Fibroblast of skin of left quadriceps (primary cell): Measurements from ENCODE around the gene KASH5.

Experiments used
- DNase-seq, 2 experiments: peaks; one replicate each; pipeline ENCODE4 v3.0.0-alpha.2; 2013; ENCODE audit warnings: low read depth in 2 of 2

KASH5 gene, protein sequence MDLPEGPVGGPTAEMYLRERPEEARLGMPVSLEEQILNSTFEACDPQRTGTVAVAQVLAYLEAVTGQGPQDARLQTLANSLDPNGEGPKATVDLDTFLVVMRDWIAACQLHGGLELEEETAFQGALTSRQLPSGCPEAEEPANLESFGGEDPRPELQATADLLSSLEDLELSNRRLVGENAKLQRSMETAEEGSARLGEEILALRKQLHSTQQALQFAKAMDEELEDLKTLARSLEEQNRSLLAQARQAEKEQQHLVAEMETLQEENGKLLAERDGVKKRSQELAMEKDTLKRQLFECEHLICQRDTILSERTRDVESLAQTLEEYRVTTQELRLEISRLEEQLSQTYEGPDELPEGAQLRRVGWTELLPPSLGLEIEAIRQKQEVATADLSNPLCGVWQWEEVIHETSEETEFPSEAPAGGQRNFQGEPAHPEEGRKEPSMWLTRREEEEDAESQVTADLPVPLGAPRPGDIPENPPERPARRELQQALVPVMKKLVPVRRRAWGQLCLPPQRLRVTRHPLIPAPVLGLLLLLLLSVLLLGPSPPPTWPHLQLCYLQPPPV

DNA sequence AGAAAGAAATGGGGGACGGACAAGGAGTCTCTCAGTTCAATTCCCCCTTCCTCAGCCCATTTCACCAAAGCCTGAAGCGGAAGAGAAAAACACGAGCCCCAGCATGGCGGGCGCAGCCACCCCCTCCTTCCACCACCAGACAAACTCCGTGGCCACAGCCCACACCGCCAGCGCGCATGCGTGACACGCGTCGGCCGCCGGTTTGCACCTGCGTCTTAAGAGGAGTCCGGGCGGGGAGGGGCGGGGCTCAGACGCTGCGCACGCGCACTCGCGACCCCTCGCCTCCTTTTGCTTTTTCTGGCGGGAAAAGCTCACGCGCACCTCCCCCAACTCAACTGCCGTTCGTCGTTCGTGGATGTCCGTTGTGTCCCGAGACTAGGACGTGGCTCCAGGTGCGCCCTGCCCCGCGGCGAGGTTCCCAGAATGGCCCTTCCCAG, at the start of gene KASH5:
TSS of gene KASH5 (plus strand) at position 314 of the 437 bp plus-strand sequence. CDS start 2,635 bp downstream, outside the sequence.
- DNase-seq = peak in 1 of 2 experiments; percentile 10

DNA sequence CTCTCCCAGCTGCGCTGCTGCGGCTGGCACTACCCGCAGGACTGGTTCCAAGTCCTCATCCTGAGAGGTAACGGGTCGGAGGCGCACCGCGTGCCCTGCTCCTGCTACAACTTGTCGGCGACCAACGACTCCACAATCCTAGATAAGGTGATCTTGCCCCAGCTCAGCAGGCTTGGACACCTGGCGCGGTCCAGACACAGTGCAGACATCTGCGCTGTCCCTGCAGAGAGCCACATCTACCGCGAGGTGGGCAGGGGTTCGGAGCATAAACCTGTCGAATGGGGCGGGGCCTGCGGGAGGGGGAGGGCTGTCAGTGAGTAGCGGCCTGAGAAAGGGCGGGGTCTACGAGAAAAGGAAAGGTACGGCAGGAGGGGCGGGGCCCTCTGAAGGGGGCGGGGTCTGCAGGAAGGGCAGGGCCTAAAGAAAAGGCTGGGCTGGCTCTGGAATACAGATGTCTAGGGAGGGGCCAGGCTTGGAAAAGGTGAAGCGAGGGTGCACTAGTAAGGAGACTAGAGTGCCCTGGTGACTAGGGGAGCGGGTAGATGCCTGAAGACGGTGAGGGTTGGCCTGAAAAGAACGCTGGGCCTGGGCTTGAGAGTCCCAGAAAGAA, 49.3 kb upstream of the KASH5 start:
- no peak for DNase-seq

DNA sequence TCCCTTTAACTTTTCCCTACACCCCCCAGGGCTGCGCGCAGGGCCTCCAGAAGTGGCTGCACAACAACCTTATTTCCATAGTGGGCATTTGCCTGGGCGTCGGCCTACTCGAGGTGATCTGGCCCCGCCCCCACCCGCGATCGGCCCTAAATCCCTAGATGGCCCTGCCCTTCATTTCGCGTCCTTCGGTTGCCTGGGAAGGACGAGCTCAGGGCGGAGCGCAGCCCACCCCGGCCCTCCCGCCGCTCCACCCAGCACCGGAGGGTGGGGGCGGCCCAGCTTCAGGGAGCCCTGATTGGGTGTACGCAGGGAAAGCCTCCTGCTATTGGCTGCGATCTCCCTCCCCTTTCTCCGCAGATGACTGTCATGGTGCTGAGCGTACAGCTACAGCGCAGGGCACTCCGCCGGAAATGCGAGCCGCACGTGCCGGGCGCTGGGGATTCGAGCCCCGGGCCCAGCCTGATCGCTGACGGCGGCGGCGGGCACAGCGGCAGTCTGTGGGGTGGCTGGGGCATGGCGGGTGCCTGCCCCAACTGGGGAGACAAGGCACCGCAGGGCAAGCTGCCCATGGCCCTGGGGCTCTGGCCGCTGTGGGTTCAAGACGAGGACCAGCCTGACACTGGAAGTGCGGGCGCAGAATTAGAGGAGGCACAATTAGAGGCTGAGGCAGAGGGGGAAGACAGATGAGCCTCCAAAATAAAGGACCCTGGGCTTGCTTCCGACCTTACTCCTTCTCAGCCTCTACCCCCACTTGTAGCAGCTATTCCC, 48.6 kb upstream of the KASH5 start:
- peak; percentile 70 to 73 for DNase-seq

DNA sequence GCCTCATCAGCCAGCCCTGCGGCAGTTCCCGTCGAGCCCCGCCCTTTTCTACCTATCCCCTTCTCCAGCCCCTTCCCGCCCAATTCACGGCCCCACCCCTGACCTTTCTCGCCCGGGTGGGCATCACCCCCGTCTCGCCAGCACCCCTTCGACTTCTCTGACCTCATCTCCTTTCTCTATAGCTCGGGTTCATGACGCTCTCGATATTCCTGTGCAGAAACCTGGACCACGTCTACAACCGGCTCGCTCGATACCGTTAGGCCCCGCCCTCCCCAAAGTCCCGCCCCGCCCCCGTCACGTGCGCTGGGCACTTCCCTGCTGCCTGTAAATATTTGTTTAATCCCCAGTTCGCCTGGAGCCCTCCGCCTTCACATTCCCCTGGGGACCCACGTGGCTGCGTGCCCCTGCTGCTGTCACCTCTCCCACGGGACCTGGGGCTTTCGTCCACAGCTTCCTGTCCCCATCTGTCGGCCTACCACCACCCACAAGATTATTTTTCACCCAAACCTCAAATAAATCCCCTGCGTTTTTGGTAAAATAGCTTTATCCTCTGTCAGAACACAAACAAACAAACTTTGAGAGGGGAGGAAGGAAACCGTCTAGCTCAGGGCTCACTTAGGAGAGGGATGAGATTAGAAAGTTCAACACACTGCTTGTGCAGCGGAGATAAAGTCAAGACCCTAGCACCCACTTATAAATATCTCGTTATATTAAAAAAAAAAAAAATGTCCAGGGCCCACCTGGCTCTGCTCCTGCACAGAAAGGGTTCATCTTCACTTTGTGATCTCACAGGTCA, 47.8 kb upstream of the KASH5 start:
- DNase-seq = no peak

DNA sequence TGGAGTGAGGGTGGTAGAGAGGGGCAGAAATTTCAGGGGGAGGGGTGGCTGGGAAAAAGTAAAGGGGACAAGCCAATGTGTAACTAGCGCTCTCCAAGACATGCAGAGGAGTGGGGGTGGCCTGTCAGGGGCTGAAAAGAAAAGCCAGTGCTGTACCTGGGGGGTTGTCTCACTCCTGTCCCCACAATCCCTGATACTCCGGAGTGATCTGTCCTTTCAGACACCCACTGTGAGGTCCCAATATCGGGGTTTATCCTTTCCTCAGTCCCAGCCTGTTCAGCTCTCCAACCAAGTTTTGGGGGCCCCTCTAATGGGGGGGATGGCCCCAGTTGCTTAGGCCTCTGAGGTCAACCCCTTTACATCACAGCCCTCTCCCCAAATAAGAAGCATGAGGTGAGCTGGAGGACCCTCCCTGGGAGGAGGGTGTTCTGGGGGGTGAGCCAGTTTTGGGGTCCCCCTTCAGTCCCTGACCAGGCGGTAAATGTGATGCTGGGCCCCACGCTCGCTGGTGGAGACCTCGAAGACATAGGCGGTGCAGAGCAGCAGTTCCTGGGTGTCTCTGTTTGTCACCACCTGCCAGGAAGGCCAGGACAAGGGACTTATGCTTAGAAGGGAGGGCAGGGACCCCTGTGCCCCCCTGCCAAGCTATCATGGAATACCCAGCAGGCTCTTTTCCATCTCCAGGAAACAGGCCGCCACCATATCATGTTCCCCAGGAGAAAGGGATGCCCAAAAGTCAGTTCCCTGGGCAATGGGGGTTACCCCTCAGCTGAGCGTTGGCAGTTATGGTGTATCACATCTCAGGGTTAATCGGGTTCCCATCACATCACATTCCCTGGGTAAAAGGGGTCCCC, 47.0 kb upstream of the KASH5 start:
- no peak for DNase-seq

DNA sequence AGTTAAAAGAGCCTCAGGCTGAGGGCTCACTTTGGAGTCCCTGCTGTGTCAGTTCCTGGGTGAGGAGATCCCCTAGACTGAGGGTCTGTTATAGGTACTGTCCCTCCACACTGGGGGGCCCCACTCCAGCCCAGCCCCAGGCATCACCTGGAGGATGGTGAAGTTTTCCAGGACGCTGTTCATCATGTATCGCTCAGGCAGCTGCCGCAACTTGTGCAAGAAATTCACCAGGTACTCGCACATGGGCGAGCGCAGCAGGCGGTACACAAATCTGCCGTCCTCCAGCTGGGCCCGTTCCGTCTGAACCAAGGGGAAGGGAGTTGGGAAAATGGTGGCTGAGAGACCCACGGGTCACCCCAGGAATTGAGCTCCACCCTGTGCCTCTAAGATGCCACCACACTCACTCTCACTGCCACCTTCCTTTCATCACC, 45.7 kb upstream of the KASH5 start:
- no peak for DNase-seq

DNA sequence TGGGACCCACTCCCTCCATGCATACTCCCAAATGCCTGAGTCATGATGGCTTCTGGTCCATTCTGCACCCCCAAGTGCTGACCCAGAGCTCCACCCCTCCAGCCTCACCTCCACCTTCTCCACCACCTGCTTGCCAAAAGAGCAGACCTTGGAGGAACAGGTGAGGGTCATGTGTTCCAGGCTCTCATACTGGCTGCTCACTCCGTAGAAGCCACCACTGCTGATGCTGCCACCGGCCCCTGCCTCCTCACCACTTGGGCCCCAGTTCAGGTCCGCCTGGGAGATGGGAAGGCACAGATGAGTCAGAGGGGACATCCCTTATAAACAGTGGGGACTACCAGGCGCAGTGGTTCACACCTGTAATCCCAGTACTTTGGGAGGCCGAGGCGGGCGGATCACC, 44.9 kb upstream of the KASH5 start:
- no peak for DNase-seq

DNA sequence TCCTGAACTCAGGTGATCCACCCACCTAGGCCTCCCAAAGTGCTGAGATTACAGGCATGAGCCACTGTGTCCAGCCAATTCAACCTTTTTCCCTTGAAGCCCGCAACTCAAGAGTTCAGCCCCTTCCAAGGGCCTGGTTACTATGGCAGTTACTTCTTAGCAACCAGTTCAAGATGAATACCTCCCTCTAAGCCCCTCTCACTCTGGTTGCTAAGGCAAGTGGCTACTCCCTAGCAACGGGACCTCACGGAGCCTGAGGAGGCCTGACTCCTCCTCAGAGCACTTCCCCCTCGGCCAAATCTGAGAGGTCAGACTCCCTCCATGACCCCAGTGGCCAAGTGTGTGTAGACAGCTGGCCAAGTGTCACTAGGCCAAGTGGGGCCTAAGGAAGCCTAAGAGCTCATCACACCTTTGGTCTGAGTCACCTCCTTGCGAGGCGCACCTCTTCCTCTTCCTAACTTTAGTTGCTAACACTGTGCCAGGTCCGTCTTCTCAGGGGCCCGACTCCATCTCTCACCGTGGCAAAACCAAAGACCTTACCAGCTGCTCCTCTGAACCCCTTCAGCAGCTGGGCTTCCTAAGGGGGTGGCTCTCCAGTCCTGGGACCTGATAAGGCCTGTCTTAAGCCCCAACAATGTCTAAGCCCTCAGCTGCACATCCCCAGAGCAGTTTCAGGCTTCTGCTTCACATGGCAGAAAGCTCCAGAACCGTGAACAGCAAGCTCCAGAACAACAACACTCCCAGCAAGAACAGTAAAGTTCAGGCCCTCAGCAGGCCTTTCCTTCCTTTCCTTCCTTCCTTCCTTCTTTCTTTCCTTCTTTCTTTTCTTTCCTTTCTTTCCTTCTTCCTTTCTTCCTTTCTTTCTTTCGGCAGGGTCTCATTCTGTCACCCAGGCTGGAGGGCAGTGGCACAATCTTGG, 43.3 kb upstream of the KASH5 start:
- DNase-seq = no peak

DNA sequence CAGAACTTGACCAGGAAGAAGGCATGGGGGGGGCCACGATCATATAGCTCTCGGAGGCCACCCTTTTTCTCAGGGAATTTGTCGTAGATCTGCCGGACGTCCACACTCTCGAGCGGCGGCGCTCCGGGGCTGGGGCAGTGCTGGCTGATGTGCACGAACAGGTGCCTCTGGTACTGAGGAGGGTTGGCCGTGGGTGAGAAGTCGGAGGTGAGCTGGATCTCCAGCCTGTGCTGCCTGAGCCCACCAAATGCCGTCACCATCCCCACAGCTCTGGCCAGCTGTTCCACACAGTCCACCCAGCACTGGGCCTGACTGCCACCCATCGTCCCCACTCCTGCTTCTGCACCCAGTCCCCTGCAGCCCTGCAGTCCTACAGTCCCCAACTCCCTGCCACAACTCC, 40.9 kb upstream of the KASH5 start:
- no peak for DNase-seq

DNA sequence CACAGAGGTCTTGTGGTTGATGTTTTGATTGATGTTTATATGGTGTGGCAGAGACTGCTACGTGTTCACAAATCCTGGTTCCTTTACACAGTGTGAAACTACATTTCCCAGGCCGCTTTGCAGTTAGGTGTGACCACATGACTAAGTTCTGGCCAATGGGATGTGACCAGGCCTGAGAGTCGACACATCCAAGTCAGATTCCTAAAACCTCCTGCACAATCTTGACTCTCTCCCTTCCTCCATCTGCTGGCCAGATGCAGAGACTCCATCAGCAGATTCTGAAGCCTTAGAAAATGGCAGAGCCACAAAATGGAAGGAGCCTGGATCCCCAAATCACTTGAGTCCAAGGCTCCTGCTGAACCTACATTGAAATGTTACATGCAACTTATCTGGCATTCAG, 40.2 kb upstream of the KASH5 start:
- DNase-seq = peak; percentile 55 to 58

DNA sequence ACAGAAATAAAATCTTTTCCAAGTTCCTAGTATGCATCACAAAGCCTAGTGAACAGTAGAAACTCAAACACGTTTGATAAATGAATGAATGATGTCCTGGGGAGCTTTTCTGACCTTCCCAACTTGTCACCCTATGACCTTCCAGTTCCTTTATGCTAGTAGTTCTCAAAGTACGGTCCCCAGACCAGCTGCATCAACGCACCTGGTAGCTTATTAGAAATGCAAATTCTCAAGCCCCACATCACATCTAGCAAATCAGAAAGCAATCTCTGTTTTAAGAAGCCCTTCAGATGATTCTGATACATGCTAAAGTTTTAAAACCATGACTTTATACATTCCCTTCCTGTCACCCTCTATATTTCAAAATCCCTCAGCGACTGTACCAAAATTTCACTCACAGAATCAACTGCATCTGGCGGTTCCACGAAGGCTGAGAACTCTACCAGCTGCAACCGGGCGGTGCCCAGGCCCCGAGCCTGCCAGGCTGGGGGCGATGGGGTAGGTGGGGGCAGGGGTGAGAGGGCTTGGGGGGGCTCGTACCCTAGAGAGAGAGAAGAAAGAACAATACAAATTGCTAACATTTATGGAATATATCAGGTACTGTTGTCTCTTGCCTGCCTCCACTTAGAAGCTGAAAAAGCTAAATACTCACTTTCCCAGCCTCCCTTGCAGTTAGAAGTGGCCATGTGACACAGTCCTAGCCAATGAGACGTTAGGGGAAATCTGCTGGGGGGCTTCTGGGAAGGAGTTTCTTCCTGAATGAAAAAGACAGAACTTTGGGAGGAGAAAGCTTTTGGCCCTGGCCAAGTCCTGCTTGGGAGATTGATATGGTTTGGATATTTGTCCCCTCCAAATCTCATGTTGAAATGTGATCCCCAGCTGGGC, 39.5 kb upstream of the KASH5 start:
- DNase-seq = no peak

DNA sequence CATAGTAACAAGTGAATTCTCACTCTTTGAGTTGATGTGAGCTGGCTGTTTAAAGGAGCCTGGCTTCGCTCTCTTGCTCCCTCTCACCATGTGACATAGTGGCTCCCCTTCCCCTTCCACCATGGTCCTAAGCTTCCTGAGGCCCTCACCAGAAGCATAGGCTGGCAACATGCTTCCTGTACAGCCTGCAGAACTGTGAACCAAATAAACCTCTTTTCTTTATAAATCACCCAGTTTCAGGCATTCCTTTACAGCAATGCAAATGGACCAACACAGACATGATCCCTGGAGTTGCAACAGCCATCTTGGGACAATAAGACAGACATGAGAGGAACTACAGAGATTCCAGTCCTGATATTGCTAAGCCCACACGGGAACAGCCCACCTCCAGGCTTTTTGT, 38.5 kb upstream of the KASH5 start:
- DNase-seq = no peak

DNA sequence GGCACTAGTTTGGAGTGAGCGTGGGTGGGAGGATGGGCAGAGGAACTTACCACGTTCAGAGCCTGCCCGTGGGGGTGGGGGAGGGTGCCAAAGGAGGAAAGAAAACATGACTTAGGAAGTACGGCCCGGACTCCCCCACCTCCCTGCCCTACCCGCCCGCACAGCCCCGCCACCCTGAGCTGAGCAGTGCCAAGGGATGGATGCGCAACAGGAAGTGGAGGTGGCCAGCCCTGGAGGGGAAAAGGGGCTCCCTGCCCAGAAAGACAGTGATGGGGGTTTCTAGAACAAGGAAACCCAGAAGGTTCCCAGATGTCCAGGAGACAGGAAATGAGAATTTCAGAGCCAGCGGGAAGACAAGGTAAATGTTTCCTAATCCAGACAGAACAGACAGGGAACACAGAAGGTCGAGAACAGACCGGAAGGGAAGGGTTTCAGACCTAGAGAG, 32.1 kb upstream of the KASH5 start:
- DNase-seq = peak in 1 of 2 experiments; percentile 18

DNA sequence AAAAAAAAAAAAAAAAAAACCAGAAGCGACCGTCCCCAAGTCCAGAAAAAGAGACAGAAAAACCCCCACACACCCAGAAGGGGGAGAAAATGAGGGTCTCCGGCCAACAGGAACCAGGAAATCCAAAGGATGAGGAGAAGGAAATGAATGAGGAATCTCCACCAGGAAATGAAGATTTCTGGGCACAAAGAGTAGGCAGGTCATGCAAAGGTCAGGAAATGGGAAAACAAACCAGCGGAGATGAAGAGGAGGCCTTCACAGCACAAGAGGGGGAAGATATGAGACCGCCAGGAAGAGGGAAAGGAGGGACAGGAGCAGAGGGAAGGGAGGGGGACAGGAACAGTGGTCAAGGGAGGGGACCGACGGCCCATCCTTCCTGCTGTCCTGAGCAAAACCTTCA, 31.7 kb upstream of the KASH5 start:
- DNase-seq = no peak

DNA sequence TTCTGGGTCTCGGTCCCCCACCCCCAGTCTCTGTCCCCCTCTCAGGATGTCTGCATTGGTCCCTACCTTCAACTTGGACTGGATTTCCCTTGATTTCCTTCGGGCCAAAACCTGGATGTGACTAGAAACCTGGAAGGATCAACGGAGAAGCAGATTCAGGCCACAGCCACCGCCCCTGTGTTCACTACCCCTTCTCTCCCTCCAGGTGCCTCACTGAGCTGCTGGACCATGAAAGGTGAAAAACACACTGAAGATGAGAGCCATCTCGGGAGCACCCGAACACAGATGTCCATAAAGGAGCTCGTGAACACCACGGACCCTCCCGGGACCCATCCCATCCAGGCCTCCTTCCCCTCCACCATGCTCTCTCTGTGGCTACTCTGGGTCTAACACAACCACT, 30.9 kb upstream of the KASH5 start:
- DNase-seq = no peak

DNA sequence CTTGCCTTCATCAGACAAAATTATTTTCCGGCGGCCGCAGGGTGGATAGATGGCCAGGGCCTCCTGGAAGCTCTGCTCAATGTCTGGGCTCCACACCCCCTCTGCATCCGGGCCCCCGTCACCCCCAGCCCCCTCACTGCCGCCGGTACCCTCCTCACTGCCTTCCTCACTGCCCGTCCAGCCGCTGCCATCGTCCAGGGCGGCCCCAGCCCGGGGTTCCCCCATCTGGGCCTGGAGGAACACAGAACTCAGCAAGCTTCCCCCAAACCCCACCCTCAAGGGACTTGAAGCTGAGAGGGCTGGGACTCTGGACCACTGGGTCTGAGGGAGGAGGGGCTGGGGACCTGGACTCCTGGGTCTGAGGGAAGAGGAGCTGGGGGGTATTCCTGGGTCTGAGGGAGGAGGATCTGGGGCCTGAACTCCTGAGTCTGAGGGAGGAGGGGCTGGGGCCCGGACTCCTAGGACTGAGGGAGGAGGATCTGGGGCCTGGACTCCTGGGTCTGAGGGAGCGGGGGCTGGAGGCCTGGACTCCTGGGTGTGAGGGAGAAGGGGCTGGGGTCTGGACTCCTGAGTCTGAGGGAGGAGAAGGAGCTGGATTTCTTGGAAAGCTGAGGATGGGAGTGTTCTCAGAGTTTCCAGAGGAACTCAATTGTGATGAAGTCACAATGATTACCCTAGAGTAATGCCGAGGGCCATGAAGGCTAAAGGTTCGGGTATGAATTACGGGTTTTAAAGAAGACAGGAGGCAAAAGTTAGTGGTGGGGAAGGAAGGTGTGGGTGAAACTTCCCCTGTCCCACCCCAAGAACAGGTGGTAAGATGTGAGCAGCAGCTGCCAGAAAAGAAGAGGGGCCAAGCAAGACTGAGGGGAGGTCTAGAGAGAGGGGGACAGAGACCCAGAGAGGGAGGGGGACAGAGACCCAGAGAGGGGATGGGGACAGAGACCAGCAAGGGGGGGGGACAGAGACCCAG, 27.9 kb upstream of the KASH5 start:
- no peak for DNase-seq

DNA sequence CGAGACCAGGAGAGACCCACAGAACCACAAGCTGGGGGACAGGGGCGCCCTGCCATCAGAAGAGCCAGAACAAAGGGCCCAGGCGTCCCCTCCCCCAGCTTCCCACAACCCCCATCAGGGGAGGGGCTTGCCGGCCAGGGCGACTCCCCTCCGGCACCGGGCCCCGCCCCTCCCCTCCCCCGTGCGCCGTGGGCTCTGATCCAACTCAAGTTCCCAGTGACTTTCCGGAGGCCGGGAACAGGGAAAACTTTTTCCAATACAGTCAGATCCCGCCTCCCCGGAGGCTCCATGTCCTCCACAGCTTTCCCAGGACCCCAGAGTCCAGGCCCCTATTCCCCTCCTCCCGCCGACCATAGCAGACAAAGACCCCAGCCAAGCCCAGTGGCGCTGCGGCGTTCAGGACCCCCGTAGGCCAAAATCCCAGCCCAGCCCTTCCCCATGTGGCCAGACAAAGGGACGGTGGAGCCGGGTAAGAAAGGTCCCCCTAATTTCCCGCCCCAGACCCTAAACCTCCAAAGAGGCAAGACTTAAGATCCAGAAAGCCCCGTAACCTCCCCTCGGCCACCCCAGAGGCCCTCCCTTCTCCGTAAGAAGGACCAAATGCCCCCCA, 26.5 kb upstream of the KASH5 start:
- DNase-seq = peak; percentile 86 to 87
